Sigmoid colon (tissue), 7 donors: ENCODE results near the gene AUTS2. TPM values are rescaled to one million over a fixed set of nuclear protein-coding genes. Genes with fewer than 3 reads are reported as not detected.

Source experiments
- DNase-seq: peaks from one replicate; pipeline ENCODE4 v3.0.0-alpha.2; 2019
- H3K27ac ChIP-seq, 4 donors: fragments of 200-600 bp; sonication (generic); one replicate each; pipeline ENCODE4 v1.5.1; 2016 to 2019; ENCODE audit warnings: mild to moderate bottlenecking in 1 of 4
- H3K27me3 ChIP-seq, 3 donors: fragments of 200-600 bp; sonication (generic); one replicate each; pipeline ENCODE4 v1.5.1; 2019; ENCODE audit warnings: mild to moderate bottlenecking in 1 of 3
- H3K36me3 ChIP-seq, 4 donors: fragments of 200-600 bp; sonication (generic); one replicate each; pipeline ENCODE4 v1.5.1; 2016 to 2019
- H3K4me1 ChIP-seq, 4 donors: fragments of 200-600 bp; sonication (generic); one replicate each; pipeline ENCODE4 v1.5.1; 2017 to 2019
- H3K4me3 ChIP-seq, 4 donors: fragments of 200-600 bp; sonication (generic); one replicate each; pipeline ENCODE4 v1.5.1; 2017 to 2019; ENCODE audit warnings: mild to moderate bottlenecking in 2 of 4, moderate library complexity in 1 of 4
- H3K9me3 ChIP-seq, 4 donors: fragments of 200-600 bp in 3 of 4; sonication (generic) in 3 of 4; one replicate each; pipeline versions ENCODE4 v1.5.1 to v1.6.1; 2013 to 2019
- EP300 ChIP-seq, 4 donors: sonication (generic); formaldehyde crosslinking; IDR thresholded peaks; one replicate each; pipeline ENCODE4 v1.6.1; 2017; ENCODE audit warnings: antibody characterized with exemption in 4 of 4
- POLR2A ChIP-seq, 2 donors: fragments of 450-650 bp; IDR thresholded peaks; one replicate each; pipeline ENCODE4 v1.6.1; 2016; ENCODE audit warnings: antibody characterized with exemption in 2 of 2, mild to moderate bottlenecking in 2 of 2, moderate library complexity in 2 of 2
- POLR2AphosphoS5 ChIP-seq, 4 donors: sonication (generic); formaldehyde crosslinking; IDR thresholded peaks; one replicate each; pipeline ENCODE4 v1.6.1; 2017; ENCODE audit warnings: antibody characterized with exemption in 4 of 4
- WGBS, 2 donors: extraction: QIAGEN DNeasy Blood & Tissue Kit; methylation state at CpG; one replicate each; pipeline ENCODE4 v1.1.7; 2013; 5-methylcytosine and 5-hydroxymethylcytosine counted together
- intact Hi-C: fragments of 100-400 bp; cut with DNase I; formaldehyde crosslinking; loops from one replicate; pipeline ENCODE4 v1.15.1; 2023
- polyA plus RNA-seq, 3 donors: library from polyadenylated mRNA; stranded (reverse); fragments of 200-250 nt; gene quantifications; one replicate each; pipeline ENCODE4 v1.2.3, GENCODE V29; 2013
- total RNA-seq, 4 donors: library from RNA; depleted of rRNA; stranded (reverse); fragments of >200 nt; gene quantifications; one replicate each; pipeline ENCODE4 v1.1.0, GENCODE V29; 2016
- TF ChIP-seq, protein P1 (sequence below), 4 experiments: fragments of 450-650 bp in 3 of 4; fragments of 200-600 bp in 1 of 4; IDR thresholded peaks; one replicate each; pipeline ENCODE4 v1.5.1; 2016 to 2019; ENCODE audit warnings: antibody characterized with exemption in 4 of 4, mild to moderate bottlenecking in 3 of 4, moderate library complexity in 2 of 4
- donor health status: healthy with polysubstance abuse.
- donor health status: Bipolar disorder and iron deficiency.
- donor health status: healthy.

The AUTS2 gene
- total and polyA plus RNA-seq, 7 donors: 3.6 to 55.7 (median 25.5) TPM

DNA sequence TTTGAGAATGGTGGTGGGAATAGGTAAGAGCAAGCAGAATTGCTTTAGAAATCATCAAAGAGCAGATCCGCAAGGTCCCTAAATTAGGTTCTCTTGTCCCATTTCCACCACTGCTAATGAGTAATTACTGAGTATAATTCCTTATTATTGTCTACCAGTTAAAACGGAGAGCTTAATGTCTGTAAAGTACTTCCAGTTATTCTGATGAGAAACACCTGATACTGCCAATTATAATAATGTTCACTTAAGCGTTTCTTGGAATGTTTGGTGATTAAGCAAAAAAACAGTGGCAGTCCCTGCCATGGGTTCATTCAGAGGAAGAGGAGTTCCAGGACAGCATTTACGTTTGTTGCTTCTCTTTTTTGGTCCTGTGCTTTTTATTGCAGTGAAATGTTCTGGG, 1175.1 kb downstream of the AUTS2 start:
- intact Hi-C loops: no loop called here
- TF ChIP-seq POLR2AphosphoS5 (IDR thresholded peaks at IDR 0.05) (no peak), EP300 (IDR thresholded peaks at IDR 0.05) (no peak), POLR2A (IDR thresholded peaks at IDR 0.05) (no peak)
- TF ChIP-seq, protein P1, sequence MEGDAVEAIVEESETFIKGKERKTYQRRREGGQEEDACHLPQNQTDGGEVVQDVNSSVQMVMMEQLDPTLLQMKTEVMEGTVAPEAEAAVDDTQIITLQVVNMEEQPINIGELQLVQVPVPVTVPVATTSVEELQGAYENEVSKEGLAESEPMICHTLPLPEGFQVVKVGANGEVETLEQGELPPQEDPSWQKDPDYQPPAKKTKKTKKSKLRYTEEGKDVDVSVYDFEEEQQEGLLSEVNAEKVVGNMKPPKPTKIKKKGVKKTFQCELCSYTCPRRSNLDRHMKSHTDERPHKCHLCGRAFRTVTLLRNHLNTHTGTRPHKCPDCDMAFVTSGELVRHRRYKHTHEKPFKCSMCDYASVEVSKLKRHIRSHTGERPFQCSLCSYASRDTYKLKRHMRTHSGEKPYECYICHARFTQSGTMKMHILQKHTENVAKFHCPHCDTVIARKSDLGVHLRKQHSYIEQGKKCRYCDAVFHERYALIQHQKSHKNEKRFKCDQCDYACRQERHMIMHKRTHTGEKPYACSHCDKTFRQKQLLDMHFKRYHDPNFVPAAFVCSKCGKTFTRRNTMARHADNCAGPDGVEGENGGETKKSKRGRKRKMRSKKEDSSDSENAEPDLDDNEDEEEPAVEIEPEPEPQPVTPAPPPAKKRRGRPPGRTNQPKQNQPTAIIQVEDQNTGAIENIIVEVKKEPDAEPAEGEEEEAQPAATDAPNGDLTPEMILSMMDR (IDR thresholded peaks at IDR 0.05): no peak
- Histone ChIP-seq H3K27ac (no peak overlapping the region), H3K27me3 (no peaks in the 10 kb centered on the region), H3K4me1 (no peaks in the 10 kb centered on the region), H3K9me3 (no peaks in the 10 kb centered on the region), H3K36me3 (peaks cover 0 to 36% (median 5%) of the 10 kb centered on the region in 4 donors), H3K4me3 (no peak overlapping the region)
- WGBS, 2 donors: 84 to 85% methylated on average over 4 of the region's 4 CpGs
- DNase-seq: no peak

DNA sequence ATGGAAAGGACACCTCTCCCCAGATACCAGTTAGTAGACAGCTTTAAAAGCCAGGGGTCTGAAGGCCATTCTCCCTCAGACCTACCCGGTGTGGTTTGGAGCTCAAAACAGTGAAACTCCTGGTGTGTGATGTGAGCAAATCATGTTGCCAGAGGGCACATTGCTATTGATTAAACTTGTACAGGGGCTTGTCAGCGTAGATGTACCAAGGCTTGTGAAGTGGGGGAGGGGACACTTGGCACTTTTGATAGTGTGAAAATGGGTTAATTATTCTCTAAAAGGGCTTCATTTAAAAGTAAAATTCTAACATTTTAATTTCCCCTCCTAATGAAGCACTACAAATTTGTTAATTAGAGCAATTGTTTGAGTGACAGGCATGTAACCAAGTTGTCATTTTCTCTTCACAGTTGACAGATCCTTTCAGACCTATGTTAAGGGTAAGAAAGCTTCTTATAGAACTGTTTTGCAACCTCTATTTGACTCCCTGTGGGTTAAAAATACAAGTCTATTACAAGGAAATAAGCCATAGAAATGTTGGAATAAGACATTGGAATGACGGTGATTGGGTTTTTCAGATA, 1176.8 kb downstream of the AUTS2 start:
- Histone ChIP-seq H3K9me3 (no peaks in the 10 kb centered on the region), H3K4me1 (no peaks in the 10 kb centered on the region), H3K4me3 (no peak overlapping the region), H3K27me3 (no peaks in the 10 kb centered on the region), H3K27ac (no peak overlapping the region), H3K36me3 (peaks cover 0 to 37% (median 5%) of the 10 kb centered on the region in 4 donors)
- intact Hi-C loops: no loop called here
- WGBS, 2 donors: 95 to 97% methylated on average over 3 of the region's 3 CpGs
- no peak for TF ChIP-seq POLR2A (IDR thresholded peaks at IDR 0.05)
- no peak for TF ChIP-seq EP300 (IDR thresholded peaks at IDR 0.05)
- TF ChIP-seq POLR2AphosphoS5 (IDR thresholded peaks at IDR 0.05): no peak
- TF ChIP-seq, protein P1 (IDR thresholded peaks at IDR 0.05): no peak
- DNase-seq: no peak

DNA sequence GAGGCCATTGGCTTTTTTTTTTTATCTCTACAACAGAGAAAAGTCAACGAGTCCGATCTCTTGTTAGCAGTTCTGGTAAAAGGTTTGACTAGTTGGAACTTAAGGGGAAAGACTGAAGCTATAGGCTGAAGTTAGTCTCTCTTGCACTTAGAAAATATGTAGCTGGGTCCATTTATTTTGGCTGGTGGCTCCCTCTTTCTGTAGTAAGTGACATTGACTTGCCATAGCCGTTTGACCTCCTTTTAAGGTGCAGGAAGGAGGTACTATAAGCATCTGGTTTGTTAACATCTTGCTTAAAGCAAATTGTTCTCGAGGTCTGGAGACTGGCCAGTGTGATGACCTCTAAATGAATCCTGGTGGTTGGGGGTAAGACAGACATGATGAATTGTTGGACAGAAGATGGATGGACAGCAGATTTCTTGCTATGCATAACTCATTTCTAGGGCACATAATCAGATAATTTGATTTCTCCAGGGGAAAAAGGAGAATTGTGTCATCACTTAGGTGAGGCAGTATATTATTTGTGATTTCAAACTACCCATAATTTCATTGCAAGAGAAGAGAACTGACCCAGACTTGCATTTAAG, 1177.4 kb downstream of the AUTS2 start:
- Histone ChIP-seq H3K27me3 (no peaks in the 10 kb centered on the region), H3K9me3 (no peaks in the 10 kb centered on the region), H3K36me3 (peaks cover 0 to 37% (median 5%) of the 10 kb centered on the region in 4 donors), H3K4me3 (no peak overlapping the region), H3K27ac (no peak overlapping the region), H3K4me1 (no peaks in the 10 kb centered on the region)
- 64 to 75% methylated on average over 4 of the region's 4 CpGs for WGBS, 2 donors
- intact Hi-C loops: no loop called here
- DNase-seq: no peak
- TF ChIP-seq, protein P1 (IDR thresholded peaks at IDR 0.05): no peak
- TF ChIP-seq EP300 (IDR thresholded peaks at IDR 0.05) (no peak), POLR2A (IDR thresholded peaks at IDR 0.05) (no peak), POLR2AphosphoS5 (IDR thresholded peaks at IDR 0.05) (no peak)

- no peak overlapping the region for H3K4me3 ChIP-seq
- no peaks in the 10 kb centered on the region for H3K4me1 ChIP-seq
- intact Hi-C loops: no loop called here
- no peak for TF ChIP-seq EP300 (IDR thresholded peaks at IDR 0.05)
- no peak for TF ChIP-seq POLR2A (IDR thresholded peaks at IDR 0.05)
- peaks cover 0 to 39% (median 8%) of the 10 kb centered on the region in 4 donors for H3K36me3 ChIP-seq
- no peaks in the 10 kb centered on the region for H3K27me3 ChIP-seq
- no peak overlapping the region for H3K27ac ChIP-seq
- no peaks in the 10 kb centered on the region for H3K9me3 ChIP-seq
- WGBS, 2 donors: 62 to 86% methylated on average over 7 of the region's 7 CpGs
- DNase-seq: no peak
These were observed 1178.4 kb downstream of the AUTS2 start for GRCh38 chr7:70776627-70777101.

- no peaks in the 10 kb centered on the region for H3K27me3 ChIP-seq
- no peaks in the 10 kb centered on the region for H3K4me1 ChIP-seq
- no peak overlapping the region for H3K27ac ChIP-seq
- no peaks in the 10 kb centered on the region for H3K9me3 ChIP-seq
- peaks cover 0 to 39% (median 11%) of the 10 kb centered on the region in 4 donors for H3K36me3 ChIP-seq
- intact Hi-C loops: no loop called here
- no peak overlapping the region for H3K4me3 ChIP-seq
- TF ChIP-seq POLR2A (IDR thresholded peaks at IDR 0.05) (no peak), POLR2AphosphoS5 (IDR thresholded peaks at IDR 0.05) (no peak), EP300 (IDR thresholded peaks at IDR 0.05) (no peak)
- TF ChIP-seq, protein P1 (IDR thresholded peaks at IDR 0.05): no peak
- DNase-seq: no peak
These were observed 1179.0 kb downstream of the AUTS2 start for GRCh38 chr7:70777251-70777650.
